ENCODE measurements around the gene TRIO.

The TRIO gene

DNA sequence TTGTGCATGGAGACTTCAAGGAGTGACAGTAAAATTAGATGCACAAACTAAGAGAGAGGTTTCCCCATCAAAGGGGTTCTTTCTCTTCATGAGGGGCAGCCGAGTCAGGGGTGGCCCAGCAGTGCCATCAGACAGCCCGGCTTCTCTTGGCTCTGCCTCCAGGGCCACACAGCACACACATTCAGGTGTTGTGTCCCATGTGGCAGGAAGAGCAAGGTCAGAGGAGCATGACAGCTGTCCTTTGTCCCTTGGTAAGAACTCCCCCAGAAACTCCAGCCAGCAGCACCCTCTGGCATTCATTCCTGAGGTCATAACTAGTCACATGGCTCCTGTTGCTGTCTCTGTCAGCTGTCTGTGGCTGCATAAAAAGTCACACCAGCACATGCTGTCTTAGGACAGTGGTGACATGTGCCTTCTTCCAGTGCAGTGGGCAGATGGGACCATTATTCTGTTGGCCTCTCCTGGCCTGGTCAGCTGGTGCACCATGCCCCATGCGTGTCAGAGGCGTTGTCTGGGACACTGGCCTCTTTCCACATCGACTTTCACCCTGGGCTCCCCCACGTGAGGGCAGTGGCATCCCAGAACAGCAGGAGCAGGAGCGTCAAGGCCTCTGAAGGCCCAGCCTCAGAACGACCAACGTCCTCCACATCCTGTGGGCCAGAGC lies 360.0 kb downstream of the TRIO start:
- FAIRE-seq (no peak), DNase-seq (ENCODE audit: insufficient read length, low spot score) (no peak)
- TF ChIP-seq, protein P1, sequence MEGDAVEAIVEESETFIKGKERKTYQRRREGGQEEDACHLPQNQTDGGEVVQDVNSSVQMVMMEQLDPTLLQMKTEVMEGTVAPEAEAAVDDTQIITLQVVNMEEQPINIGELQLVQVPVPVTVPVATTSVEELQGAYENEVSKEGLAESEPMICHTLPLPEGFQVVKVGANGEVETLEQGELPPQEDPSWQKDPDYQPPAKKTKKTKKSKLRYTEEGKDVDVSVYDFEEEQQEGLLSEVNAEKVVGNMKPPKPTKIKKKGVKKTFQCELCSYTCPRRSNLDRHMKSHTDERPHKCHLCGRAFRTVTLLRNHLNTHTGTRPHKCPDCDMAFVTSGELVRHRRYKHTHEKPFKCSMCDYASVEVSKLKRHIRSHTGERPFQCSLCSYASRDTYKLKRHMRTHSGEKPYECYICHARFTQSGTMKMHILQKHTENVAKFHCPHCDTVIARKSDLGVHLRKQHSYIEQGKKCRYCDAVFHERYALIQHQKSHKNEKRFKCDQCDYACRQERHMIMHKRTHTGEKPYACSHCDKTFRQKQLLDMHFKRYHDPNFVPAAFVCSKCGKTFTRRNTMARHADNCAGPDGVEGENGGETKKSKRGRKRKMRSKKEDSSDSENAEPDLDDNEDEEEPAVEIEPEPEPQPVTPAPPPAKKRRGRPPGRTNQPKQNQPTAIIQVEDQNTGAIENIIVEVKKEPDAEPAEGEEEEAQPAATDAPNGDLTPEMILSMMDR (IDR thresholded peaks at IDR 0.05; ENCODE audit: insufficient read depth, missing control alignments) = no peak

DNA sequence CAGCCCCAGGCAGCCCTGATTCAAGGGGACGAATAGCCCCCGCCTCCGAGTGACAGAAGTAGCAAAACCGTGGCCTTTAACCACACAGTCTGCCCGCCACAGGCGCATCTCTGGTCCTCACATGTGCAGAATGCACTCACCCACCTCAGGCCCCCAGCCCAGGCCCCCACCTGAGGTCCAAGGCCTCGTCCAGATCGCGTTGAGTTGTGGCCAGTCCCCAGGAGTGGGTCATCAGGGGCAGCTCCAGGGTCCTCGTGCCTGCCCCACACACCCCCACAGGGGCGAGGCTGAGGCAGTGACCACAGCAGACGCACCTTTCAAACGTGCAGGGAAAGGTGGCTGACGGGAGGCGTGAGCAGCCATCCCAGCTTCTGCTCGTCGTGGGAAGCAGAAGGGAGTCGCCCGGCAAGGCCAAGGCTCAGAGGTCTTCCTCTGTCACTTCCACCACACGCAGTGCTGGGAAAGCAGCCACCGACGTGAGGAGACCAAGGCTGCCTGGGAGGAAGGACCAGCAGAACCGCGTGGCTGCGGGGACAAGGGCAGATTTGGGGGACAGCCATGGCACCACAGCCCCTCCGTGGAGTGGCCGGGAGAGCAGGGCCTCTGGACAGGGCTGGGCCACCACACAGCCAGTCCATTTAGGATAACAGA lies 360.7 kb downstream of the TRIO start:
- FAIRE-seq = no peak
- DNase-seq (ENCODE audit: insufficient read length, low spot score) = no peak
- TF ChIP-seq, protein P1 (IDR thresholded peaks at IDR 0.05; ENCODE audit: insufficient read depth, missing control alignments) = no peak

DNA sequence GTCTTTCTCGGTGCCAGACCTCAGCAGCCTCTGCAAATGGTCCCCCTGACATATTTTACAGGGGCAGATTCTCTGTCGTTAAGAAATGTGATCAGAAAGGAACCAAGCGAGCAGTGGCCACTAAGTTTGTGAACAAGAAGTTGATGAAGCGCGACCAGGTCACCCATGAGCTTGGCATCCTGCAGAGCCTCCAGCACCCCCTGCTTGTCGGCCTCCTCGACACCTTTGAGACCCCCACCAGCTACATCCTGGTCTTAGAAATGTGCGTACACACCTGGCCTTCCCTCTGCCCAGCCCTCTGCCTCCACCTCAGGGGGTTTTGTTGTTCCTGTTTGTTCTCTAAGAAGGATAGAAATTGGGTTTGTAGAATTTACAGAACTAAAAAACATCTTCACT lies 361.2 kb downstream of the TRIO start:
- TF ChIP-seq, protein P1 (IDR thresholded peaks at IDR 0.05; ENCODE audit: insufficient read depth, missing control alignments) = no peak
- FAIRE-seq = no peak
- no peak for DNase-seq (ENCODE audit: insufficient read length, low spot score)

- TF ChIP-seq, protein P1 (IDR thresholded peaks at IDR 0.05; ENCODE audit: insufficient read depth, missing control alignments) = no peak
- DNase-seq (ENCODE audit: insufficient read length, low spot score) = no peak
- no peak for FAIRE-seq
Observed at GRCh38 chr5:14504816-14505215, 361.7 kb downstream of the TRIO start.

- DNase-seq (ENCODE audit: insufficient read length, low spot score) (no peak), FAIRE-seq (no peak)
- TF ChIP-seq, protein P1 (IDR thresholded peaks at IDR 0.05; ENCODE audit: insufficient read depth, missing control alignments) = no peak
Observed at GRCh38 chr5:14505310-14506139, 362.4 kb downstream of the TRIO start.

DNA sequence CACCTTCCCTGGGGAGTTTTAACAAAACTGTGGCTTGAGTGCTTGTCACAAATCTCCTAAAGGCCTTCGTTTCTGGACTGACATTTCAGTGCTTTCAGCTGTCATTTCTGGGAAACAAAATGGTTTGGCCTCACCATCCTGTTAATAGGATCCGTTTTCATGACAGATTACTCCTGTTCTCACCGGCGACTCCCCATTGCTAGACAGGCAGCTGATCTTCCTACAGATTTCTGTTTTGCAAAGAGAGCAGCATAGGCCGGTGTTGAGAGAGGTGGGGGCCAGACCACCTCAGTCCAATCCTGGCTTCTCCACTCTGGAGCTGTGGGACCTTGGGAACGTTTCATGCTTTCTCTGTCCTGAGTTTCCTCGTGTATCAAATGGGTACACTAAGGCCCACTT lies 363.0 kb downstream of the TRIO start:
- DNase-seq (ENCODE audit: insufficient read length, low spot score) = no peak
- TF ChIP-seq, protein P1 (IDR thresholded peaks at IDR 0.05; ENCODE audit: insufficient read depth, missing control alignments) = no peak
- FAIRE-seq = no peak

Measured in D721Med (cell line).